Kidney glomerular epithelial cell (primary cell): ENCODE measurements around the gene FAM81B.

ENCODE experiments used
- DNase-seq: peaks from one replicate; lab custom pipeline; 2025; lab: John Stamatoyannopoulos, UW

The FAM81B gene

DNA sequence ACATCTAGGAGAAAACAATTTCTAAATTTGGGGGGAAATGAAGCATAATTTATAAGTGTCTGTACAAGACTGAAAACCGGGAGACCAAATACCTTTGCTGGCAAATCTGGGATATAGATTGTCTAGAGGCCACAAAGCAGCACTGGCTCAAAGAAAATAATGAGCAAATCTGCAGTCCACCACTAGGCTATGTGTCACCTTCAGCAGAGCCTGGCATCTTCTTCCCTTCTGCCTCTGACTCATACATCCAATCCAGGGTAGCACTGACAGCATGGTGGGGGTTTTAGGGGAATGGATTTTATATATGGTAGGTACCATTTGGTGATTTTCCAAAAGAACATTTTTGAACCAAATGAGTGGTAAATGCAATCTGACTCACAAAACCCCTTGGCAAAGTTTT is 12.8 kb downstream of the FAM81B start:
- DNase-seq: peak; percentile 21

DNA sequence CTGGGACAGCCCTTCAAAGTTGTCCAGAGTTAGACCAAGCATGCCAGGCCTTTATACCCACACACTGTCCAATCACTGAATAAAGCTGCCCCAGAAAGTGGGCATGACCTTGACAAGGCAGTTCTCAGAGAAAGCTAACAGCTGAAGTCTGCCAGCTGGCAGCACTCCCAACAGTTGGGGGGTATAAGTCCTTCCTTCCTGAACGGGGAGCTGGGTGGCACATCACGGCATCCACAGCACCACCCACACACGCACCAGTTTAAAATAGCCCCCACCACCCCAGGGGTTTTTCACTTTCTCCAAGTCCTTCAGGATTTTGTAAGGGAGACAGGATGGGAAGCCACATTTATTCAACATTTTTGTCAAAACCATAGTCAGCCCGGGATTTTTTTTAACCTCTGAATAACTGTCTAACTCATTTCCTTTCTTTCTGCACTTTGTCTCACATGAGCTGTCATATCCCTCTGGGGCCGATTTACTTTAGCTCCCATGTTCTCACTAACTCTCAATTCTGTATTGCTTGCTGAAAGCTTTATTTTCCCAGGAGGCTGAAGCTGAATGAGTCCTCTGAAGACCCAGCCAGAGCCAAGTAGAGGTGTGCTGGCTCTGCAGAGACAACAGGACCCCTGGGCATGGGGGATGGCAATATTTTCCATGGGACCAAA is 15.4 kb downstream of the FAM81B start:
- DNase-seq: peak; percentile 18

DNA sequence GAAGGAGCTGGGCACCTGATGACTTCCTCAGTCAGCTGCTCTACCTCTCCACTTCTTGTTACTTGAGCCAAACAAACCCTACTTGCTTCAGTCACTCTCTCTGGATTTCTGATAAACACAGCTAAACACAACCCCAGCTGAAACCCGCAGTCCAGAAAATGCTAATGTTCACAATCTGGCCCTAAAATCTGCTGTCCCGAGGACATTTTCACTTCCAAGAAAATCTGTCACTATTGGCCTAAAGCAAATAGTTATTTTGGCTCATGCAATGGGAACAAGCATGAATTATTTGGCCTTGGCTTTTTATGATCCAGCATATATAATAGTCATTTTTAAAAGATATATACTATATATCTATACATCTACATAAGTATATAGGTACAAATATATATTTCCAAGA is 19.1 kb downstream of the FAM81B start:
- no peak for DNase-seq

DNA sequence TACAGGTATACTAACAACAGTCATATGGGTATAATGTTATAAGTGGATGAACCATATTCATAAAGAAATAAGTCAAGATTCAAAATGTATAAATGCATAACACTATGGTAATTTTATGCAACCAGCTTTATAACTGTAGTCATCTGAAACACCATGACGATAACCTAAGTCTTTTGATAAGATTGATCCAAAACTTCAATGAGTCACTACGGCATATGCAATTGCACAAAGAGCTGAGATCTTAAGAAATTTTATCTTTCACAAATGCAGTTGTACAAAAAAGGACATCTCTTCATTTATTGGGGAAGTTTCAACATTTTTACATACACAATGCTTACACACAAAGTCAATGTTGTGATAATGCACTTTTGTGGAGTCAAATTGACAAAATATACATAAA is 20.3 kb downstream of the FAM81B start:
- DNase-seq: no peak

DNA sequence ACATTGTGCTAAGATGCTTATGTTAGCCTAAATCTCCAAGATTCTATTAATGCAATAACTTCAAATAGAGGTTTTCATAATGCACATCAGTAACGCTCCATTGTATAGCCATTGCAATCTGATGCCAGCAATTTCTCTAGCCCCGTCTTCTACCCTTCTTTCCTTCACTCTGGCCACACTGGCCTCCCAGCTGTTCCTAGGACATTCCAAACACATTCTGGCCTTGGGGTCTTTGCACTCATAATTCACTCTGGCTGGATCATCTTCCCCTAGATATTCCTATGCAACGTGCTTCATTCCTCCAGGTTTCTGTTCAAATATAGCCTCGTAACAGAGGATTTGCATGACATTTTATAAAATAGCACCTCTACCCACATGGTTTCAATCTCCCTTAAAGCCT is 23.3 kb downstream of the FAM81B start:
- DNase-seq: no peak

DNA sequence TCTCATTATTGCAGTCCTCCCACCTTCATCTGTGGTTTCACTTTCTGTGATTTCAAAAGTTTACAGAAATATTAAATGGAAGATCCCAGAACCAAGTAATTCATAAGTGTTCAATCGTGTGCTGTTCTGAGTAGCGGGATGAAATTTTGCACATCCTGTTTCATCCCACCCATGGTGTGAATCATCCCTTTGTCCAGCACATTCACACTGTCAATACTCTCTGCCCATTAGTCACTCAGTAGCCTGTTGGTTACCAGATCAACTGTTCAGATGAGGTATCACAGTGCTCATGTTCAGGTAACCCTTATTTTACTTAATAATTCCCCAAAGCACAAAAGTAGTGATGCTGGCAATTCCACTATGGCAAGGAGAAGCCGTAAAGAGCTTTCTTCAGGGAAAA is 26.8 kb downstream of the FAM81B start:
- peak; percentile 20 for DNase-seq

DNA sequence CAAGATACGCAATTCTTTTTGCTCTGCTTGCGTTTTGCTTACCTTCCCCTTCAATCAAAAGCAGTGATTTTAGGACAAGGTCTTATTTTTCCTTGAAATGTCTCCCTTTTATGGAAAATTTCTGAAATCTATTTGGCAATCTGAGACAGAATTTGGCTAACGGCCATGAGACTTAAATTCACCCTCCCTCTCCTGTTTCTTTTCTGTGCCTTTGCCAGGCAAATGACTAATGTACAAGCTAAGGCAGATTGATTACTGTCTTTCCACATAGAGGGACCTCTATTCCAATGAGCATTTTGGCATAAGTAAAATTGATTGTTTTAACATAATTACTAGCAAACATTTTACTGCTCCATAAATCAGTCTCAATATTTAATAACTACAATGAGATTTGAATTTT is 31.7 kb downstream of the FAM81B start:
- no peak for DNase-seq

DNA sequence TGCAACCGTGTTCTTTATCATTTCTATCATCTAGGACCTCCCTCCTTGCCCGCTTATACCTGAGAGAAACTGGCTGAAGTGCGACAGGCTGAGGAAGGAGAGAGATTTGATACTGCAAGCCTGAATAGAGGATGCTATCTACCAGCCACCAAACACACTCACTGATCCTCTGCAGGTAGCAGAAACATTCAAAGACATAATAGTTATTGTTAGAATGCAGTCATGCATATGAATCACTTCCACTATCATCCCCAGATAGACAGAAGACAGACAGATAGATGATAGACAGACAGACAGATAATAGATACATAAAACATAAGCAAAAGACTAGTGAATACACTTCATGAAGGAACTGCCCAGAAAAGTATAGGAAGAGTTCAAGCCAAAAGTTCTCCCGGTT is 32.9 kb downstream of the FAM81B start:
- no peak for DNase-seq

DNA sequence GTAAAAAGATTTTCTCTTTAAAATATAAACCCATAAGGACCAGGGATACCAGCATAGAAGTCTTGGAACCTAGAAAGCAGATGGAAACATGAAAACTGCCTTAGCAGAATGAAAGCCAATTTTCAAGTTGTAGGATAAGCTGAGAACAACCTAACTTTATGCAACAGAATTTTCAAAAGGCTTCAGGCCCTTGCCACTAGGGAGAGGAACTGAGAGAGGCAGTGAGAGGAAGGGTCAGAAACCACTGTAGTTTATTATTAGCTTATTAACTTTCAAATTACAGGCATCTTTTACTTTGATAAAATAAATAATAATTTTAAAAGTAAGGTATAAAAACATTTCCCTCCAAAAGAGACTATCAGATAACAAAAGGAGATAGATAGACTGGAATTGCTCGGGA is 33.4 kb downstream of the FAM81B start:
- no peak for DNase-seq

DNA sequence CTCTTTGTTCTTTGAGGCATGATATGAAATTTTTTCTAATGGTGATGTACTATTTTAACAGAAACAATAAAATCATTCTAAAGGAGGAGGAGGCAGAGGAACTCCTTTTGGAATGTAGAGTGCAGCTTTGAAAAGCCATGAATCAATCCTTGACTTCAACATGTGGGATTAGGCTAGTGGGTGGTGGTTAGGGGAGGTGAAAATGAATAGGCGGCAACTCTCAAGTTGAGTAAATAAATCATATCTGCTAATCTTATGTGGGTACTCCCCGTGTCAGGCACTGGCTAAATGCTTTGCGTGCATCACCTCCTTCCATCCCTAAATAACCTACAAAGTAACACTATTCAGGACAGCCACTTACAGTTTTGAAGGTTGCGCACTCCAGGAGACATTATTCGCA is 35.1 kb downstream of the FAM81B start:
- no peak for DNase-seq

DNA sequence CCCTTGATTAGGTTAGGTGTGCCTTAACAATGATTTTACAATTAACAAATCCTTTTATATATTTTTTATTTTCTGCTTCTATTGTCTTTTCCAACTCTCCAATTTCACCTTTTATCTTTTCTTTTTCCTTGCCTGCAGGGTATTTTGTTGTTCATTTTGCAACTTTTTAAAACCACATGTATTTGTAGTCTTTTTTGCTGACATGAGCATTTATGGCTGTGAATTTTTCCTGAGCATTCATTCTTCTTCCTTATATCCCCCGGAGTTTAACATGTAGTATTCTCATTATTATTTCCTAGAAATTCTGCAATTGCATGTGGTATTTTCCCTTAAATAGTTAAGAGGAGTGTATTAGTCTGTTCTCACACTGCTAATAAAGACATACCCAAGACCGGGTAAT is 41.6 kb downstream of the FAM81B start:
- DNase-seq: no peak

DNA sequence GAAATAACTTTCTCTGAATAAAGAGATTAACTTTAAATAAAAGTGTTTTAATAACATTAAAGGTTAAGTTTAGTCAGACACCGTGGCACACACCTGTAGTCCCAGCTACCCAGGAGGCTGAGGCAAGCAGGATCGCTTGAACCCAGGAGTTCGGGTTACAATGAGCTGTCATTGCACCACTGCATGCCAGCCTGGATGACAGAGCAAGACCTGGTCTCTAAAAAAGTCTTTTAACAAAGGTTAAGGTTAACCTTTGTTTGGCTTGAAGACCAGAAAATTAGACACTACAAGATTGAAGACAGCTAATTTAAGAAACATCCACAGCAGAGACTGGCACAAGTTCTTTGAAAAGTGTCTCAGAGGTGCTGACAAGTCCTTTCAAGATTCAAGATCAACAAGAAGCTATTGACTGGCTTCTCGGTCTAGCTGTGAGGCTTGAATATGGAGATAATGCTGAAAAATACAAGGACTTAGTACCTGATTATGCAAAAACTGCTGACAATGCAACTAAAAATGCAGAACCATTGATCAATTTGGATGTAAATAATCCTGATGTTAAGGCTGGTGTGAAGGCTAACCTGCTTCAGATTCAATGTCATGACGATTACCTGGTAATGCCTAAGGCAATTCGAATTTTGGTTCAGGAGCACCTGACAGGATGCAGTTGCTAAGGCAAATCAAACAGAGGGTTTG is 48.8 kb downstream of the FAM81B start:
- no peak for DNase-seq

DNA sequence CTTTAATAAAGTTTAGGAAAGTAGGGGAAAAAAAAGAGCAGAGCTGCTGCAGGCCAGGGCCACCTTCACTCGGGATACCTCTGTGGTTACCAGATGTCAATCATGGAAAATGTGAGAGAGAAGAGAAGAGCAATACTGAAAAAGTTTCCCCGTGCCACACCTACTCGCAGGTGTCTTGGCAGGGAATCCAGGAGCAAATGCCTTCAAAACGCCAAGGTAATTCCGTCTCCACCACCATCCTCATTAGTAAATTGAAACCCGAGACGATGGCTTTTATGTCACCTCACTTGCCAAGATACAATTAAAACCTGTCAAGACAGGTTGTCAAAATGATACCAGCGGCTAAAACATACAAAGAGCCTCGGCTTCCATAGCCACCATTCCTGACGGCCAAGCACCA is 49.7 kb downstream of the FAM81B start:
- no peak for DNase-seq

DNA sequence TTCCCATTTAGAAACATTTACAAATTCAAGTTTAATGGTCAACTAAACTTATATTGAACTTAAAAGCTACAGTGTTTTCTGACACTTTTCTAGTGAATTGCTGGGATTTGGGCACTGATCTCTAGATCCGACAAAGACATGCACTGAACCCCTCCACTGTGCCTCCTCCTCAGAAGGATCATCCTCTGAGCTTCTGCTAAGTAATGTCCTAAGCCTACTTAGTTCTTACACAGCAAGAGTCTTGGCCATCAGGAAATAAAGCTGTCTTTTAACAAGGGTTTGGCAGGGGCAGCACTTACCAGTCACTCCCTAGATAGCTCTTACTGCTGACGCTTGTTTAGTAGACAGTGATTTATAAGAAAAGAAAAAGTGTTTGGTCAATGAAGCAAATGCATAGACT is 50.5 kb downstream of the FAM81B start:
- no peak for DNase-seq

DNA sequence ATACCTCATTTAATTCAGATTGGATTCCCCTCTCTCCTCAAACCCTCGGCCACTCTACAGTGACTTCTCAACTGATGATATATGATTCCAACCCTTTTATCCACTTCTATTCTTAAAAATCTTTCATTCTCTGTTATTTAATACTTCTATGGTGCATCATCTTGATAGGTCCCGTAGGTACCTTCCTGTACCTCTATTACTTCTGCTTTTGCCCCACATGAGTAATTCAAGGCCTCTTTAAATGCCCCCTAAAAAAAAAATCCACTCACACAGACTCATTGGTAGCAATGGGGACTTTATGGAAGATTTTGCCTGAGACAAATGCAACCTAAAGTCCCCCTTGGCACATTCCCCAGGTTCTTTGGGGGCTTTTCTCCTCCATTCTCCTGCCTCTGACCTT is 54.3 kb downstream of the FAM81B start:
- no peak for DNase-seq

DNA sequence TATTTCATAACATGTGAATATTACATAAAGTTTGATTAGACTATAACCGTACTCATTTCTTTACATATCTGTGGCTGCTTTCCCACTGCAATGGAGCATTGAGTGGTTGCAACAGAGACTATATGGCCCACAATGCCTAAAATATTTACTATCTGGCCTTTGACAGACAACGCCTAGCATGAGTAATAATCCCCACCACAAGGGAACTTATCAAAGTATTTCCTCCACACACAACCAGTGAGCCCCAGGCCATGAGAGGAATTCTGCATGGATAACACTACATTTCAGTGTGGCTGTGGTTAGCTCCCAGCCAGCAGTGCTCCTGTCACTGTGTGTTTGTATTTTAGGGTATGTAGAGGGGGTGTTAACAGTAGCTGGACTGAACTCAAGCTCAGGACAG is 54.8 kb downstream of the FAM81B start:
- peak; percentile 45 for DNase-seq

DNA sequence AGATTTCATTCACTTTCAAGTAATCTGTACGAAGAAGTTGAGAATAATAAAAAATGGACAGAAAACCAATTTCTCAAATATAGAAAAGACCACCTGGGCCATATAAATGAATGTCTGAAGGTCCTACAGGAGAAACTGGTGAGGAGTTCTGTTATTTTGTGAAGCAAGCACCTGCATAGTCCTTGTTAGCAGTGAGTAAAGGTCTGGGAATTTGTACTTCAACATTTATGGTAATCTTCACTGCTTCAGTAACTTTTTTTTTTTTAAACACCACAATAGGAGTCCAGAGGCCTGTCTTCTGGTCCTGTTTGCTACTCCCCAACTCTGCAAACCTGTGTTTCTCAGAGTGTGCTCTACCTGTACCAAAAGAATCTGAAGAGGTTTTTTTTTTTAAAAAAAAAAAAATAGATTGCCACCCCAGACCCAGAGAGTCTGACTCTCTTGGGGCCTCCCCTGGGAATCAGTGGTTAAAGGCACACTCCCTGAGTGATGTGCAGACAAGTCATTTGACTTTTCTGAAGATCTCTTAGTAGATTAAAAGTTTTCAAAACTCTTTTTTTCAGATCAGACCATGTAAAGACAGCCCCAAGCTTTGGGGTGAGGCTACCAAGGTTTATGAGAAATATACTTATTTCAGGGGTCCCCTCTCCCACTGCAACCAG is 55.5 kb downstream of the FAM81B start:
- peak; percentile 85 for DNase-seq

DNA sequence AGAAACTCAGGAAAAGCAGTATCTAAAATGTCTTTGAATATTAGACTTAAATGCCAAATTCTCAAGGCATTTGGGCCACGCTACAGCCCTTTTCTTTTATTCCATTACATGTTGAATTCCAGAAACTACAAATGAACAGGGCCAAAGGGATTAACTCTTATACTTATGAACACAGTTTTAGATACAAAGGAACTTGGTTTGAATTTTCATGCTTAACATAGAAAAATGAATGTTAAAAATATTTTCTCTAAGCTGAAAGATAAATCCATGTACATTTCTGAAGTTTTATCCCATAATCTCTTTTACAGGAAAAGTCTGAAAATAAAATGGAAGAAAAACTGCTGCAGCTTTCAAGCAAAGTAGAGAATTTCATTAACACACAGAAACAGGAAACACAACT is 56.8 kb downstream of the FAM81B start:
- DNase-seq: no peak

DNA sequence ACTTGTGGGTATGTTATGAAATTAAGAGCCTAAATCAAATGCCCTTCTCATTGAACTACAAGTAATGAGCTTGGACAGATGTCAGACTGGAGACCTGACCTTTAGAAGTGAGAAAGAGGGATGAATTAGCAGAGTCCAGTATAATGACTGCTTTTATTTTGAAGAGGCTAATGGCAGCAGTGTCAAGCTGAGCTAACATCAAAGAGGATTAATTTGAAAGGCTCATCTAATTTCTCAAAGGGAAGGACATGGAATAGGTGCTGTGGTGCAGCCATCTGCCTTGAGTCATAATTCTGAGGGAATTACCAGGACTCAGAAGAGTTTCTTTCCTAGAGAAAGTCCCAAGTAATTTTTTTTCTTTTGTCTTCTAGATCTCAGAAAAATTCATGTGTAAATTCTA is 57.6 kb downstream of the FAM81B start:
- no peak for DNase-seq

DNA sequence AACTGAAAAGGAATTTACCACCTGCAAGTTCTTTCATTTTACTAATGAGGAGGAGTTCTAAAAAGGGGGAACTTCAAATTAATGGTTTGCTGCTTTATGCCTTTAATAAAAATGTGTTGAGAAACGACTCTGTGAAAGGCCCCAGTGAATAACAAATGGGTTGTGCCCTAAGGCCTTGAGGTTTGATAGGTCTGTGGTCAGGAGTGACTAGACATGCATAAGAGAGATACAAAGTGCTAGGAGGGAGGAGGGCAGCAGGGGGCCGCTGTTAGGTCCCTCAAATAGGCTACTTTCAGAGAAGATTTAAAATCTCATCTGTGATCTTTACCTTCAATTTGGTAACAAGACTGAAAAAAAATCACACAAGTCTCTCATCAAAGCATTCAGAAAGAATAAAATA is 58.3 kb downstream of the FAM81B start:
- no peak for DNase-seq

DNA sequence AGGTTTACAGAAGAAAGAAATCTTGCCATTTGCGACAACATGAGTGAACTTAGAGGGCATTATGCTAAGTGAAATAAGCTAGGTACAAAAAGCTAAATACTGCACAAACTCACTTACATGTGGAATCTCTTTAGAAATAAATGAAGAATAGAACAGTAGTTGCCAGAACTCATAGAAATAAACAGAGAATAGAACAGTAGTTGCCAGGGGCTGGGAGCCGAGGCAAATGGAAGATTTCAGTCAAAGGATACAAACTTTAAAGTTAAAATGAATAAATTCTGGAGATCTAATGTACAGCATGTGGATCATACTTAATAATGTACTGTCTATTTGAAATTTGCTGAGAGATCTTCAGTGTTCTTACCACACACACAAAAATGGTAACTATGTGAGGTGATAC is 63.4 kb downstream of the FAM81B start:
- DNase-seq: no peak

DNA sequence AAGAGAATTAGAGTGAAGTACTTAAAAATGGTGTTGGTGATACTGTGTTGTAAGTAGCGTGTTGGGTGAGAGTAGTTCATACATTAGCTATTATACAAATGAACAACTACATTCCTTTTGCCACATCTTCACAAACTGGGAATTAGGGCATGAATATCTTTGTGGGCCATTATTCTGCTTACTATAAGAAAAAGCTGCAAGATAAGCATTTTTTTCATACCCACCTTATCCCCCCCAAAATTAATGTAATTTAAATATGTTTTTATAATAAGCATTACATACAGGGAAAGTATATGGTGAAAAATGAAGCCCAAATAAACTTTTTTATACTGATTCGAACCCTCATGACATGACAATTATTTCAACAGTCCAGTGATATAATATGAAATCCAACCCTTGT is 69.5 kb downstream of the FAM81B start:
- DNase-seq: no peak

DNA sequence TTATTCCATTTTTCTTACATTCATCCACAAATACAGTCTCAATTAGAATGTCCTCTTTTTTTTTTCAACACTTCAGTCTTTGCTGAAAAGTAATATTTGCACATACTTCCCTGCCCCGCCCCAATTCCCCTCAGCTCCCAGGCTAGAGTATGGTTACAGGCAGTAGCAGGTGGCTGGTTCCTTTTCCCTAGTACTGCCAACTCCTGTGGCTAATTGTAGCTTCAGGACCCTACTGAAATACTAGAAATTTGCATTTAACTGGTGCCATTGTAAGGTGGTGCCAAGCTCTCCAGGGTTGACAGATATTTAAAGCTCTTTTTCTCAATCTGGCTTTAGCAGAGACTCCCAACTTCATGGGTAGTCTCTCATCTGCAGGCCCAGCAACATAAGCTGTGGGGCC is 80.3 kb downstream of the FAM81B start:
- no peak for DNase-seq

DNA sequence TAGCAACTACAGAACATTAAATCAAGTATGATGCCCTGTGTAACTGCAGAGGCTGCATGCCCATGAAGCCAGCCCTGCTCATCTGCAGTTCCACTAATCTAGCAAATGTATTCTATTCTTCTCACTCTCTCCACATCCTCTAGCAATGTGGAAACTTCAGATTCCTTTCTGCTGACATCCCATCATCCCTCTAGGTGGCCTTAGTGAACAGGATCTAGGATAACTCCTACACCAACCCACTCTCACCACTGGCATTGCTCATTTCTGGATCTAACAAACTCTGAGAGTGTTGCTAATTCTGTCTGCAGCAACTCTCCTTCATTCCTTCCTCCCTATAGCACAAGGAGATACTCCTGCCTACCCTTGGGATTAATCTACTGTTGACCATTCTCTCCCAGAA is 80.8 kb downstream of the FAM81B start:
- DNase-seq: peak; percentile 15
